Measurements from ENCODE around the gene TARDBP. TPM values are rescaled to one million over a fixed set of nuclear protein-coding genes. Genes with fewer than 3 reads are reported as not detected.
"Not testable (repeated sequence)": the region's sequence is repeated elsewhere in the genome, so short reads cannot be mapped to it uniquely, and the experiment has no call there.

The TARDBP gene
- 70.2 and 106 TPM in 2 replicates for total RNA-seq (2014; rRNA removed; shearing (Covaris generic))

DNA sequence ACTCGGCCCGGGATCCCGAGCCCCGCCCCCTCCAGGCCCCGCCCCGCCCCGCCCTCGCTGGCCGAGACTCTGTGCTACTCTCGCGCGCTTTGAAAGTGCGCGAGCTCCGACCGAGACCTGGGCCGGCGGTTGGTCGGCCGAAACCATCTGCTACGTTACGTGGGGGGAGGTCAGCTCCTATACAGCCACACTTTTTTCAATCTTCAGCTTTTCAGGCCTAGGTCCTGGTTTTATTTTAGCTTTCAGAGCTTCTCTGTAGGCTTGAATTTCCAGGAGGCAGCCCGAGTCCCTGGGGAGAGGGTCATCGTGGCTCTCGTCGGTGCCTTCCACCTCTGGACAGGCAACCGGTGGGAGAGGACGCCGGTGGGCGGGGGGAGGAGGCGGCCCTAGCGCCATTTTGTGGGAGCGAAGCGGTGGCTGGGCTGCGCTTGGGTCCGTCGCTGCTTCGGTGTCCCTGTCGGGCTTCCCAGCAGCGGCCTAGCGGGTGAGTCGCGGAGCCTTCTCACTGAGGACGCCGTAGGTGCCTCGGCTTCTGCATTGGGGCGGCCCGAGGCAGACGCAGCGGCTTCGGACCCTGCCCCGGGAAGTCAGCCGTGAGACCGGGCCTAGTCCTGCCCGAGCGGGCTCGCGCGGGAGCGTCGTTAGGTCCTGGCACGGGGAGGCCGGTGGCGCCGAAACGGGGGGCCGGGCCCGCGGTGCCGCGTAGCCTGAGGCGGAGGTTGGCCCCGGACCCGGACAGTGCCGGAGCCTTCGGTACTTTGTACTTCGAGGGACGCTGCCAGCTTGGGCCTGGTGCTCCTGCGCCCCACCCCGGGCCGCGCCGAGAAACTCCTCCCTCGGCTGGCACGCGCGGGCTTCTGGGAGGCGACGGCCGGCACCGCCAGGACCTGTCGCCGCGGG is at the start of gene TARDBP:
Gene TARDBP (plus strand): TSS at position 395 of the 900 bp plus-strand sequence. CDS start 1,074 bp downstream, outside the sequence.
- peak; percentile 81 for DNase-seq (ENCODE audit: low read depth)

DNA sequence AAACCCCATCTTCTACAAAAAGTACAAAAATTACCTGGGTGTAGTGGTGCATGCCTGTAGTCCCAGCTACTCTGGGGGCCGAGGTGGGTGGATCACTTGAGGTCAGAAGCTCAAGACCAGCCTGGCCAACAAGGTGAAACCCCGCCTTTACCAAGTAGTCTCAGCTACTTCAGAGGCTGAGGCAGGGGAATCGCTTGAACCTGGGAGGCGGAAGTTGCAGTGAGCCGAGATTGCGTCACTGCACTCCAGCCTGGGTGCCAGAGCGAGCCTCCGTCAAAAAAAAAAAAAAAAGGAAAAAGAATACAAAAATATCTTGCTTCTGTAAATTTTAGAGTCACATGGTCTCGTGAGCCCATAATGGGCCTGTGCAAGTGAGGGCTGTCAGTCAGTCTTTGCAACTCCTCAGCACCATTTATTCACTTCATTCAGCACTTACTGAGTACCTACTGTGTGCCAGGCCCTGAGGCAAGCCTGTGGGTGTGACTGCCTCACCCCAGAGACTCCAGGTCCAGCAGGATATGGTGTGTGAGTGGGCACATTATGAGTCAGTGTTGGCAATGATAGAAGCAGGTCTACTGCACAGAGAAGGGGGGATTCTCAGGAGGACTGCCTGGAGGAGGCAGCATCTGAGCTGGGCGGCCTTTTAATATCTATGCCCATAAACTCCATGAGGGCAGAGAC is 46.8 kb upstream of the TARDBP start:
- peak; percentile 25 for DNase-seq (ENCODE audit: low read depth)

DNA sequence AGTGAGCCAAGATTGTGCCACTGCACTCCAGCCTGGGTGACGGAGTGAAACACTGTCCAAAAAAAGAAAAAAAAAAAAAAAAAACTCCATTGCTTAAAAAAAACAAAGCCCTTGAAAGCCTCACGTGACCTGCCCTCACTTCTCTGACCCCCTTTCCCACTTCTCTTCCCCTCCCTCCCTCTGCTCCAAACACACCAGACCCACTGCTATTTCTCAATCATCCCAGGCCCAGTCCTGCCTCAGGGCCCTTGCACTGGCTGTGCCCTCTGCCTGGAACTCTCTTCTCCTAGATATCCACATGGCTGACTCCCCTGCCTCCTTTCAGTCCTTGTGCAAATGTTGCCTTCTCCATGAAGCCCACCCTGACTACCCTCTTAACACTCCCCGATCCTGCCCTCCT is 45.4 kb upstream of the TARDBP start:
- DNase-seq (ENCODE audit: low read depth) = no peak

DNA sequence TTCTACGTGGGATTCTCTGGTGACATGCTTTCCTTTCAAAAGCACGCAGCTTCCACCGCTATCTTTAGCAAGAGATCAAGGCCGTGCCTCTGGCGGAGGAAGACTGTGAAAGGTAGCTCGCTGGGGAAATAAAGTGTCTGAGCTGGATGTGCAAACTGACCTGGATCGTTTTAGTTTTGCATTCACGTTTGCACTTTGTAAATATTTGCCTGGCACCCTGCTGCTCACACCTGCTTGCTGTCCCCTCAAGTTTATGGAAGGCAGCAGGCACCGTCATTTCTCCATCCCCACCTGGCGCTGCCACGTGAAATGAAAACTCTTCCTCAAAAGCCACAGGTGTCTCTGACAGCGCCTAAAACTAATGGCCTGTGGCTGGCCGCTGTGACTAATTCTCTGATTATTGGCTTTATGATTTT is 44.0 kb upstream of the TARDBP start:
- DNase-seq (ENCODE audit: low read depth) = no peak

DNA sequence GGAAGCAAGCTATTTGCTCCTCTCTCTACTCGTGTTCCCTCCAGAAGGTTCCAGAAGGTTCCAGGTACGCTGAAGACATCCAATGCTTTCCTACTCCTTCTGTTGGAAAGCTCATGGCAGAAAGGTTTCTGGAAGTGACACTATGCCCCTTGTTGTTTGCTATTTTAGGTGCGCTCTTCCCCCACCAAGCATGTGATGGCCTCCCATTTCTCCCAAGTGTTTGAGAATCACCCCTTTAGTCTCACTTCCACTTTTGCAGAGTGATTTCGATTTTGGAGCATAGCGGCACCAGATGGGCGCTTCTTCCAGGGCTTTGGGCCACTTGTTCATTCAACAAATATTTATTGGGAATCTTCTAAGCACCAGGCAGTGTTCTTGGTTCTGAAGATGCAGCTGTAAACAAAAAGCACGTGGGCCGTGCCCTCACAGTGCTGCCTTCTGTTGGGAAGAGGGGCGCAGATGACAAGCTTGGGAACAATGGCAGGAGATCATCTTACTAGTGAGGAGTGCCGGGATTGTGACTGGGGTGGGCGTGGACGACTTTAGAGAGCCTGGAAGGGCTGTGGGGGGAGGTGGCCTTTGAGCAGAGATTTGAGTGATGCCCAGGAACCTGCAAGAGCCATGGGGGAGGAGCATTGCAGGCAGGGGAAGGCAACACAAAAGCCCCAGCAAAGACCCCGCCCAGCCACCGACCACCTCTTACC is 43.0 kb upstream of the TARDBP start:
- DNase-seq (ENCODE audit: low read depth) = no peak

DNA sequence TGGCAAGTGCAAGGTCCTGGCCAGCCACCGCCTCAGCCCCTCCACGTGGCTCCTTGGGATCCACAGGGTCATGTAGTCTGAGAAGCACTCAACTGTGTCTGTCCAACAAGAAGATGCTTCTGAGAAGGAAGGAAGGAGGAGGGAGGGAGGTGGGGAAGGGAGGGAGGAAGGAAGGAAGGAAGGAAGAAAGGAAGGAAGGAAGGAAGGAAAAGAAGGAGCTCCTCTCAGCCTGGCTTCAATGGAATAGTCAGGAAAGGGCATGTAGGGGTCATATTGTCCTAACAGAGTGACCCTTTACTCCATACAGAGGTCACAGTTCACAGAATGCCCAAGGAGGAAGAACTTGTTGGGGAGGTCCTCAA is 42.5 kb upstream of the TARDBP start:
- no peak for DNase-seq (ENCODE audit: low read depth)

DNA sequence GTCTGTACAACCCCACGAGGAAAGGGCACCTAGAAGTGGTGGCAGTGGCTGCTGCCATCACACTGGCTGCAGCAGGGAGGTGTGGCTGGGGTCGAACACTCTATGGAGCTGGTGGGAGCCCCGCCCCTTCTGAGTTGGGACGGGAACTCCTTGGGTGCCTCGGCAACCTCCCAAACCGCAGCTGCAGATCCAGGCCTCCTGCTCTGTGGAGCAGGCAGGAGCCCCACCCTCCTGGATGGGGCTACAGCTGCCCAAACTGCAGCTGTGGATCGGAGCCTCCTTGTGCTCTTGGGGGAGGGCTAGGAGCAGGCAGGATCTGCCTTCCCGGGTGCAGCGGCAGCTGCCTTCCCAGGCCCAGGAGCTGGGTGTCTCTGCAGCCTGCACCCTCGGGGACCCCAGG is 38.9 kb upstream of the TARDBP start:
- DNase-seq (ENCODE audit: low read depth) = peak; percentile 64

DNA sequence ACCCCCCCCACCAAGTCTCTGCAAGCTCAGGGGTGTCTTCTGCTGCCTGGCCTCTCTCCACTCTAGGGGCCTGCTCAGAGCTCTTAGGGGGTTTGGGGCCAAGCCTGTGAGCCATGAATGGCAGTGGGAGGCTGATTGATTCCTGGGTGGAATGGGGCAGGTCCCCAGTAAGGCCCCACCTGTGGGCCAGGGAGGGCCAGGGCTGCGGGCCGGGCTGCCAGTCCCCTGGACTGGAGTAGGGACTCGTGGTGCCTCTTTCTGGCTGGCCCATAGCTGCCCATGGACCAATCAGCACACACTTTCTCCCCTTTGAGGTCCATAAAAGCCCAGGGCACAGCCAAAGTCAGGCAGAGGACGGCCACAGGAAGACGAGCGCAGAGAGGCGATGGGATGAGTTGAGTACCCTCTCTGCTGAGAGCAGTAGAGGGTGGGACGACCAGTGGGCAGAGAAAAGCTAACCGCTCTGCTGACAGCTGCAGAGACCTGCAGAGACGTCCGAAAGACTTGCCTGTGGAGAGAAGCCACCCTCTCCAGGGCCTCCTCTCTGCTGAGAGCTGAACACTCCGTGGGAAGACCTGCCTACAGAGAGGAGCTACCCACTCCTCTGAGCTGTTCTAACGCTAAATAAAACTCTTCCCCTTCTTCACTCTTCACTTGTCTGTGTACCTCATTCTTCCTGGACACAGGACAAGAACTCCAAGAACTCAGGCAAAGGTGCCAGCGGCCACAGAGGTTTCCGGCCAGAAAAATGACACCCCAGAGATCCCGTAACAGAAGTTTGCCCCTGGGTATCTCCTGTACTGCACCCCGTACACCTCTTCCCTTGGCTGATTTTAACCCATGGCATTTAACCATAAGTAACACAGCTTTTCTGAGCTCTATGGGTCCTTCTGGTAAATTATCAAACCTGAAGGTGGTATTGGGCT is 38.2 kb upstream of the TARDBP start:
- DNase-seq (ENCODE audit: low read depth) = no peak

DNA sequence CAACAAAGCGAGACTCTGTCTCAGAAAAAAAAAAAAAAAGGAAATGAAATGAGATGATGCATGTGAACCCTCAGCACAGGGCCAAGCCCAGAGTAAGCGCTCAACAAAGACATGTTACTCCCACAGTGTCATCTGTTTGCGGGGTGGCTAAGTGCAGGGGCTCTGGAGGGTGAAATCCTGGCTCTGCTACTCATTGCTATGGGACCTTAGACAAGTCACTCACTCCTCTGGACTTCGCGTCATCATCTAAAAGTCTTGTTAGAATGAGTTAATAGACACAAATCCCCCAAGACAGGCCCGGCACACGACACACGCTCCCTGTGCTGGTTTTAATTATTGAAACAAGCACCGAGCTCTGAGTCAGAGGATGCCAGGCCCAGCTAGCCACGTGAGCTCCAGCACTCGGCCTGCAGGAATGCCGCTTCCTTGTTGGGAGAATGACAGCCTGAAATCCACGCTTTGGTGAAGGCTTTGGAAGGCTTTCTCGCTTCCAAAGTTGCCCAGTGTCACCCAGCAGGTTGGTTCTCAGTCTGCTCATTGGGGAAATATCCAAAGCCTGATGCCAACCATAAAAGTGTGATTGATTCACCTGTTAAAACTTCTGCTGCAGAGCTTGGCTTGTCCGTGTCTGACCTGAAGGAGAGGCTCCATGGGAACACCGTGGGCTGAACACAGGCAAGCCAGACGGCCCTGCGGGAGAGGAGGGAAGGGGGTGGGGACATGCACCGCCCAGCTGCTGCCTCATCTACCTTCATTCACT is 36.7 kb upstream of the TARDBP start:
- DNase-seq (ENCODE audit: low read depth) = peak; percentile 90

DNA sequence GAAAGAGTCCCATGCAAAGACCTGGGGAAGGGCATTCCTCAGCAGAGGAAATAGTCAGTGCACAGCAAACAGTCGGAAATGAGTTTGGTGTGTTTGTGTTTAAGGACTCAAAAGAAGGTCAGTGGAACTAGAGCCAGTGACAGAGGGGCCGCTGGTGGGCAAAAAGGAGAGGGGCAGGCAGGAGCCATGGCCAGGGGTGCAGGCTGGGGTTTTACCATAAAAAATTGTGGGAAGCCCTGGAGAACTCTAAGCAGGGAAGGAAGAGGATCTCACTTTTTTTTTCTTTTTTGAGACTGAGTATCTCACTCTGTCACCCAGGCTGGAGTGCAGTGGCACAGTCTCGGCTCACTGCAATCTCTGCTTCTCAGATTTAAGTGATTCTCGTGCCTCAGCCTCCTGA is 33.7 kb upstream of the TARDBP start:
- DNase-seq (ENCODE audit: low read depth) = no peak

DNA sequence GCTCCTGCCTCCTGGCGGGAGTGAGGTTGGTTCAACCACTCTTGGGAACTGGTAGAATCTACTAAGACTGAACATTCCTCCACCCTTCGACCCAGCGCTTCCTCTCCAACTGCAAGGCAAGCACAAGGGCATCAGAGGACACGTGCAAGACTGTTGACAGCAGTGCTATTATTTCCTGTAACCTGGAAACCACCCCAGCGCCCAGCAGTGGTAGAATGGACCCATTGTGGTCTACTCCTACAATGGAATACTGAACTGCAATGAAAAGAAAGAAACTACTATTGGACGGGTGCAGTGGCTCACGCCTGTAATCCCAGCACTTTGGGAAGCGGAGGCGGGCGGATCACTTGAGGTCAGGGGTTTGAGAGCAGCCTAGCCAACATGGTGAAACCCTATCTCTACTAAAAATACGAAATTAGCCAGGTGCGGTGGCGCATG is 33.0 kb upstream of the TARDBP start:
- DNase-seq (ENCODE audit: low read depth) = peak; percentile 83

DNA sequence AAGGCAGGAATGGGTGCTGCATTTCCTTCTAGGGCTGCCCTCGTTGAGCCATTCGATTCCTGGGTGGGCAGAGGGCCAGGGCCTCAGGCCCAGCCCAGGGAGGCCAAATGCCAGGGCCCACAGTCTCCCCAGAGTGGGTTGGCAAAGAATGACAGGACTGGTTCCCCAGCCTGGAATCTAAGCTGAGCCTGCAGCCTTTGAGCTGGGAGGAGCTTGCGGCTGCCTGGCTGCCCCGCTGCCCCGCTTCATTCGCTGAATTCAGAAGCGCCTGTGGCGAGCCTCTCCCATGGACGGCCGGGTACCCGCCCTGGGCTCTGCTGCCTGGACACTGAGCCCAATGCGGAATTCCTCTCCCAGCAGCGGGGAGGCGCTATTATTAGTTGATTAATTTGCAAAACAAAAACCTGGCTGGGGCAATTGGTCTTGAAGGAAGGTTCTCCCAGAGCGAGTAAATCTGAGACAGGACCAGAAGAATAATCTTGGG is 32.3 kb upstream of the TARDBP start:
- peak; percentile 92 for DNase-seq (ENCODE audit: low read depth)

DNA sequence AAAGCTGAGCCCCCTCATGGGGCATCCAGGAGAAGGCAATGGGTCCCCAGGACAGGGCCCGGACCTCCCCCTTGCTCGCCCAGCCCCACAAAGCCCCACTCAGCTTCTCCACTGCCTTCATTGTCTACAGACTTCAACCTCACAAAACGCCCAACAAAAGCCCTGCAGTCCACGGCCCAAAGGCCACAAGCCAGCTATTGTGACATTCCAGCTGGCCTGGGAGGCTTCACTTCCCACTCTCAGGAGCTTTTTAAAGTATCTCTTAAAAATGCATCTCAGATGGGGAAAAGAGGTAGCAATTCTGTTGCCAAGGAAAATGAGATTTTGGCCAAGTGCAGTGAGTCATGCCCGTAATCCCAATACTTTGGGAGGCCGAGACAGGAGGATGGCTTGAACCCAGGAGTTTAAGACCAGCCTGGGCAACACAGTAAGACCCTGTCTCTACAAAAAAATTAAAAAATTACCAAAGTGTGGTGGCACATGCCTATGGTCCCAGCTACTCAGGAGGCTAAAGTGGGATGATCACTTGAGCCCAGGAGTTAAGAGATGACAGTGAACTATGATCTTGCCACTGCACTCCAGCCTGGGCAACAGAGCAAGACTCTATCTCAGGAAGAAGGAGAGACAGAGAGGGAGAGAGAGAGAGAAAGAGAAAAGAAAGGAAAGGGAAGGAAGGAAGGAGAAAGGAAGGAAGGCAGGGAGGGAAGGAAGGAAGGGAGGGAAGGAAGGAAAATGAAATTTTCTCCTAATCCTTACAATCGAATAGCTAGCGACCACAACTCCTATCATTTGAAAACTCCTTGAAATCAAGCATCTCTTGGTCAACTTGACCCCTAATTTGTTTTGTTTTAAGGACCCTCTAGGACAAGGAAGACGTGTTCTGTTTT is 31.4 kb upstream of the TARDBP start:
- peak; percentile 30 for DNase-seq (ENCODE audit: low read depth)

DNA sequence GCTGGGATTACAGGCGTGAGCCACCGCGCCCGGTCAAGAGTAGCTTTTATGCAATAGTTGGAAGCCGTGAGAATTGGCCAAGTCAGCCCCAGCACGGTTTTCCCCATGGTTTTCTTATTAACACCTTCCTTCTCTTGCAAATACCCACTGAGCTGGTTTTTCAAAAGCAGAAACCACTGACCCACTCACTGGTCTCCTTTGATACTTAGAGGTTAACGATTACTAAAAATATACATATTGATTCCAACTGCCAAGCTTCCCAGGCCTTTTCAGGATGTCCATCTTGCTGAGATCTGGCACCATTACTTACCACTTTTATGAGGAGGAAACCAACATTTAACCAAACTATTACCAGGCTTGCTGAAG is 25.9 kb upstream of the TARDBP start:
- no peak for DNase-seq (ENCODE audit: low read depth)

DNA sequence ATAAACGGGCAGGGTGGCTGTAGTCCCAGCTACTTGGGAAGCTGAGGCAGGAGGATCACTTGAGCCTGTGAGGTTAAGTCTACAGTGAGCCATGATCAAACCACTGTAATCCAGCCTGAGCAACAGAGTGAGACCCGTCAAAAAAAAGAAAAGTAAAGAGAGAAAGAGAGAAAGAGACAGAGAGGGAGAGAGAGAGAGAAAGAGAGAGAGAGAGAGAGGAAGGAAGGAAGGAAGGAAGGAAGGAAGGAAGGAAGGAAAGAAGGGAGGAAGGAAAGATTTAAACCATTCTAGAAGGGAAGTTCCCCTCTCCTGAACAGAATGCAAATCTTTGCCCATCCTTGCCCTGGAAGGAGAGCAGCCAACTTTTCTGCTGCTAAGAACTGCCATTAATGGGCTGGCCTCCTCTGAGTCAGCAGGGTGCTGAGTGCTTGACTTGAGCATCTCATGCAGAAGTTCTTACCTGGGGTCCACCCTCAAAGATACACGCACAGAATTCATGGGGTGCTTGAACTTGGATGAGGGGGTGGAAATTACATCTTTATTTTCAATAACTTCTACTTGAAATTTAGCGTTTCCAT is 24.5 kb upstream of the TARDBP start:
- DNase-seq (ENCODE audit: low read depth) = no peak

DNA sequence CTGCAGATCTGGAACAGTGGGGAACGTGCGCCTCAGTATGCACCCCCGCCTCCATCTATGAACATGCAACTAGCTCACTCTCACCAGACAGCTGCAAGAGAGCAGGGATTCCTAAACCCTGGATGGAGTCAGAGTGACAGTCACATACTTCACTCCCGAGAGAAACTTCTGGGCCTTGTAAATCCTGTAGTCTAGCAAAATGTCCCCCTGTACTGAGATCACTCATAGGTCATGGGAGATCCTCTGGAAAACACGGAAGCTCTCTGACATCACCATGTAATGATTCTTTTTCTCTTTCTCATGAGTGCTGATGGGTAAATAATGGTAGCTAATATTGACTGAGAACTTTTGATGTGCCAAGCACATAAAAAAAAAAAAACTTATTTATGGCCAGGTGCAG is 23.4 kb upstream of the TARDBP start:
- DNase-seq (ENCODE audit: low read depth) = no peak

DNA sequence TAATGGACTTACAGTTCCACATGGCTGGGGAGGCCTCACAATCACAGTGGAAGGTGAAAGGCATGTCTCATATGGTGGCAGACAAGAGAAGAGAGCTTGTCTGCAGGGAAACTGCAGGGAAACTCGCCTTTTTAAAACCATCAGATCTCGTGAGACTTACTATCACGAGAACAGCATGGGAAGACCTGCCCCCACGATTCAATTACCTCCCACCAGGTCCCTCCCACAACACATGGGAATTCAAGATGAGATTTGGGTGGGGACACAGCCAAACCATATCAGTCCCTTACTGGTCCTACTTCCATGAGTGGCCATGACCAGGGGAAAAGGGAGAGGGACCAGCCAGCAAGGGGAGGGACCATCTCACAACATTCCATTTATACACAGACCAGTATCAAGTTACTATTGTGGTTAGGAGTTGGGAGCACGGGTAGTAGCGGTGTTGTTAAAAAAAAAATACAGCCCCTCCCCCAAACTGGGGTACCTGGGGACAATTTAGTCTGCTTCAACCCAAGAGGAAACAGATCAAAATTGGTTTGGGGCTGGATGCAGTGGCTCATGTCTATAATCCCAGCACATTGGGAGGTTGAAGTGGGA is 22.4 kb upstream of the TARDBP start:
- peak; percentile 58 for DNase-seq (ENCODE audit: low read depth)

DNA sequence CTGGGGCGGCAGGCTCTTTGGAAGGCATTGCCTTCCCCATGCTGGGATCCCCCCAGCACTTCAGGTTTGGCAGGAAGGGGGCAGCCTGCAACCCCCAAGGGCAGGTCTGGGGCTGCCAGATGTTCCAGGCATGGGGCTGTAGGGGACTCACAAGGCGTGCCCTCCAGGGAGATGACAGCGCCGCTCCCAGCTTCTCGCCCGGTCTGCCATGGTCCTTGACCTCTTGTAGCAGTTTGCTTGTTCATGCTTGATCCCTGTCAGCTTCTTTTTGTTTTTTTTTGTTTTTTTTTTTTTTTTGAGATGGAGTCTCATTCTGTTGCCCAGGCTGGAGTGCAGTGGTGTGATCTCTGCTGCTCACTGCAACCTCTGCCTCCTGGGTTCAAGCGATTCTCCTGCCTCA is 21.6 kb upstream of the TARDBP start:
- no peak for DNase-seq (ENCODE audit: low read depth)

DNA sequence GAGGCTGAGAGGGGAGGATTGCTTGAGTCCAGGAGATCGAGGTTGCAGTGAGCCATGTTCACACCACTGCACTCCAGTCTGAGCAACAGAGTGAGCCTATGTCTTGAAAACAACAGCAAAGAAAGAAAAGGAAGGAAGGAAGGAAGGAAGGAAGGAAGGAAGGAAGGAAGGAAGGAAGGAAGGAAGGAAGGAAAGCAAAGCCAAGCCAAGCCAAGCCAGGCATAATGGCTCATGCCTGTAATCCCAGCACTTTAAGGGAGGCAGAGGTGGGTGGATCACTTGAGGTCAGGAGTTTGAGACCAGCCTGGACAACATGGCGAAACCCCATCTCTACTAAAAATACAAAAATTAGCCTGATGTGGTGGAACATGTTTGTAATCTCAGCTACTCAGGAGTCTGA is 20.4 kb upstream of the TARDBP start:
- not testable (repeated sequence) for DNase-seq (ENCODE audit: low read depth)
